ENCODE data around the gene TIFAB. TPM values are rescaled to one million over a fixed set of nuclear protein-coding genes. Genes with fewer than 3 reads are reported as not detected.
A peak's percentile ranks its signal among the peaks of the same experiment; 100 is the strongest.

TIFAB gene
- total RNA-seq, 1 donor from 2014 or later: not detected

DNA sequence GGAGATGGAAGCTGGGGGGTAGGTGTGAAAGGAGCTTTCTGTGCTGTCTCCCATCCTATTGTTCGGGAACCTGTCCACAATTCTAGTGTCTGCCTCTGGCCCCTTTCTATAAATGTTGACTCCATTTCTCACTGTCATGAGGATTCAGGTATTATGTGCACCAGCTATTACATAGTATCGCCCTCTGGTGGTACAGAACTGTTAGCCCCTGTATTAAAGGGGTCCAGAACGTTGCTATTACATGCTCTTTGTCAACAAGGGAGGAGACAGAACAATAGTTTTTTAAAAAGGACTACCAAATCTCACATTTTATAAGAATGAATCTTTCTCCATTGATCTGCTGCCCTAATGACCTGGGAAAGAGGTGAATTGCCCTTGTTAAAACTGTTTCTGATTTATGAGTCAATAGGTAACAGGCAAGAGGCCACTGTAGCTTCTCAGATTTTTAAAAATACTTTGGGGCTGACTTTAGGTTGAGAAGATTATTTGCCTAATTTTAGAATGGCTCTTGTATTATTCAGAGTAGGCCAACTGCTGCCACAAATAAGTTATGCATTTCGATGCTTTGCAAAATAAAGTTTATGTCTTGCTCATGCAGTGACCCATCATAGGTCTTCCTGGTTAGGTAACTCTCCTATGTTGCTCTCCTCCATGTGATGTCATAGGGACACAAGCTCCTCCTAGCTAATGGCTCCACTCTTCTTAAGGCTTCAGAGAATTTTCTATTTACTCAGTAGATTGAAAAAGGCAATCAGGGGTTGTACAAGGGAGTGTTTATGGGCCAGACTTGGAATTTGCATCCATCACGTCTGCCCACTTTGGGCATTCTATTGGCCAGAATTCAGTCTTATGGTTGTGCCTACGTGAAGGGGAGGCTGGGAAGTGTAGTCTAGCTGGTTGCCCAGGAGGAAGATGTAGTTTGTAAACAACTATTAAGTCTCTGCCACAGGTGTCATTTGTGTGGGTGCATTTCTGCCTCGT is 25.8 kb downstream of the TIFAB start:
- no peak for DNase-seq (ENCODE audit: low read depth)
- H3K4me3 ChIP-seq (ENCODE audit: low read depth, low read length): no peak overlapping the region
- TF ChIP-seq, protein P1, sequence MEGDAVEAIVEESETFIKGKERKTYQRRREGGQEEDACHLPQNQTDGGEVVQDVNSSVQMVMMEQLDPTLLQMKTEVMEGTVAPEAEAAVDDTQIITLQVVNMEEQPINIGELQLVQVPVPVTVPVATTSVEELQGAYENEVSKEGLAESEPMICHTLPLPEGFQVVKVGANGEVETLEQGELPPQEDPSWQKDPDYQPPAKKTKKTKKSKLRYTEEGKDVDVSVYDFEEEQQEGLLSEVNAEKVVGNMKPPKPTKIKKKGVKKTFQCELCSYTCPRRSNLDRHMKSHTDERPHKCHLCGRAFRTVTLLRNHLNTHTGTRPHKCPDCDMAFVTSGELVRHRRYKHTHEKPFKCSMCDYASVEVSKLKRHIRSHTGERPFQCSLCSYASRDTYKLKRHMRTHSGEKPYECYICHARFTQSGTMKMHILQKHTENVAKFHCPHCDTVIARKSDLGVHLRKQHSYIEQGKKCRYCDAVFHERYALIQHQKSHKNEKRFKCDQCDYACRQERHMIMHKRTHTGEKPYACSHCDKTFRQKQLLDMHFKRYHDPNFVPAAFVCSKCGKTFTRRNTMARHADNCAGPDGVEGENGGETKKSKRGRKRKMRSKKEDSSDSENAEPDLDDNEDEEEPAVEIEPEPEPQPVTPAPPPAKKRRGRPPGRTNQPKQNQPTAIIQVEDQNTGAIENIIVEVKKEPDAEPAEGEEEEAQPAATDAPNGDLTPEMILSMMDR (conservative IDR thresholded peaks at IDR 0.05; ENCODE audit: low read depth, low read length): peak; percentile 87

DNA sequence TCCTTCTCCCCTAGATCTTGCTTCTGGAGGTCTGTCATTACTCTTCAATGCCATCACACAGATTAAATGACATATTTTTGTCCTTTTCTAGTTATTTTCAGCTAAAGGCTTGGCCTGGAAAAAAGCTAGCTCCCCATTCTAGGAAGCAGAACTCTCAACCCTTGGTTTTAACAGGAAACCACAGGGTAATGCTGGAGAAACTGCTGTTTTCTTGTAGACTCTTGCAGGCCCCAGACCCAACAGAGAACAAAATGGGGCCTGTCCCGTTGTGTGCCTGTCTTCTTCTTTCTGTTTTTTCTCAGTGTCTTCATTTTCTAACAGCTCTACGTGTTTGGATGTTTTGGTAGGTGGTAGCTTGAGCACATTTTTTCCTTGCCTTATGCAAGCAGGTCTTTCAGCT is 26.5 kb downstream of the TIFAB start:
- DNase-seq (ENCODE audit: low read depth): no peak
- no peak overlapping the region for H3K4me3 ChIP-seq (ENCODE audit: low read depth, low read length)
- TF ChIP-seq, protein P1 (conservative IDR thresholded peaks at IDR 0.05; ENCODE audit: low read depth, low read length): no peak

DNA sequence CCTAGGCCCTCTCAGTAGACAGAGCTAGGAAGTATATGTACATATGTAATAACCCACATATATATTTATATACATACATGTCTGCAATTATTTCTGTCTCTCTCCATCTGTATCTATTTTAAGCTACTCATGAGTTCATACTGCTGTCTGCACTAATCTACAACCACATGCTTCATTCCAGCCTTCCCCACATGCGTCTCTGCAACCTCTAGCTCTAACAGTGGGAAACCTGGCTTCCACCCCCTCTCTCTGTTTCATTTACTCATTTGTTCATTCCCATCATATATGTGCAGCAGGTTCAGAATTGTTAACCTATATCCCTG is 28.3 kb downstream of the TIFAB start:
- no peak for DNase-seq (ENCODE audit: low read depth)
- TF ChIP-seq, protein P1 (conservative IDR thresholded peaks at IDR 0.05; ENCODE audit: low read depth, low read length): no peak
- H3K4me3 ChIP-seq (ENCODE audit: low read depth, low read length): no peak overlapping the region

DNA sequence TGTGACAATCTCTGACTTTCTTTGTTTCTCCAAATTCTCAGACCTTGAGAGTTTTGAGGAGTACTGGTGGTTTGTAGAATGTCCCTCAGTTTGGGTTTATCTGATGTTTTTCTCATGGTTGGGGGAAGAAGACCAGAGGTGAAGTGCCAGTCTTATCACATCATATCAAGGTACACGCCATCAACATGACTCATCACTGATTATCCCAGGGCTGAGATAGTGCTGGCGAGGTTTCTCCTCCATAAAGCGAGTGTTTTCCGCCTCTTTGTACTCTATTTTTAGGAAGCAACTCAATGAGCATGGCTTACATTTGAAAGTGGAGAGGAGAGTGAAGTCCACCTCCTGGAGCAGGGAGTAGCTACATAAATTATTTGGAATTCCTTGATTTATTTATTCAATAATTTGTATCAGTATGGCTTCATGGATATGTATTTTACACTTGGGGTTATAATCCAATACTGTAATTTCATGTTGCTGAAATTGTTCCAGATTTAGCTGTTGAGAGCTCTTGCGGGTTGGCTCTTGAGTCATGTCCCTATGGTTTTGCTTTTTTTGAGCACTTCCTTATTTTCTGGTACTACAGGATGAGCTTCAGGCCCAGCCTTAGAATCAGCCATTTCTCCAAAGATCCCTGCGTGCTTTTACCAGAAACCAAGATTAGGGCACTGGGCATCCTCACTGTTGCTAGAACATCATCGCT is 28.9 kb downstream of the TIFAB start:
- no peak overlapping the region for H3K4me3 ChIP-seq (ENCODE audit: low read depth, low read length)
- TF ChIP-seq, protein P1 (conservative IDR thresholded peaks at IDR 0.05; ENCODE audit: low read depth, low read length): no peak
- DNase-seq (ENCODE audit: low read depth): no peak

DNA sequence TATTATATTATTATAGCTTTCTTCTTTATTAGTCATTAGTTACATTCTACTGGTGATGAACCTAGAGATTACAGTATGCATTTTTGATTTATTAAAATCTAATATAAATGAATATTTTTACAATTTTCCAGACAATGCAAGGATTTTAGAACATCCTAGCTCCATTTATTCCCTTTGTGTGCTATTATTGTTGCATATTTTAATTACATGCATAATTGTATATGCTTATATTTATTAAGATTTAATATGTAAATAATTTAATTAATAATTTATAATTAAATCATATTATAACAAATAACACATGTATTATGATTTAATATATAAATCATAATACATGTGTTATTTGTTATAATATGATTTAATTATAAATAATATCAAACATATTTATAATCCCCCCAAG is 29.7 kb downstream of the TIFAB start:
- TF ChIP-seq, protein P1 (conservative IDR thresholded peaks at IDR 0.05; ENCODE audit: low read depth, low read length): no peak
- H3K4me3 ChIP-seq (ENCODE audit: low read depth, low read length): no peak overlapping the region
- DNase-seq (ENCODE audit: low read depth): no peak

DNA sequence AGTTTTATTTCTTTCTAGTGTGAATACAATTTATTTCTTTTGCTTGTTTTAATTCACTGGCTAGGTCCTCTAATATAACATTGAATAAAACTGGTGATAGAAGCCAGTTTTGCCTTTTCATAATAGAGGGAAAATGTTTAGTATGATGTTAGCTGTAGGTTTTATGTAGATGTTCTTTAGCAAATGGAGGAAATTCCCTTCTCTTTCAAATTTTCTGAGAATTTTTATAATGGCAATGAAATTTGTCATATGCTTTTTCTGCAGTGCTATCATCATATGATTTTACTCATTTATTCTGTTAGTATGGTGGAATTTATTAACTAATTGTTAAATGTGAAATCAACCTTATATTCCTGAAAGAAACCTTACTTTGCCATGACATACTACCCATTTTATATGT is 35.1 kb downstream of the TIFAB start:
- H3K4me3 ChIP-seq (ENCODE audit: low read depth, low read length): no peak overlapping the region
- TF ChIP-seq, protein P1 (conservative IDR thresholded peaks at IDR 0.05; ENCODE audit: low read depth, low read length): no peak
- DNase-seq (ENCODE audit: low read depth): no peak

All from epithelial cell of proximal tubule (primary cell).